MM.1S (cell line): ENCODE results near the gene CRIP2.

Experiments used
- DNase-seq: peaks from one replicate; pipeline ENCODE4 v3.0.0-alpha.2; 2015
- H2AFZ ChIP-seq: fragments of 300-600 bp; sonication (generic); 2 replicates; pipeline ENCODE4 v1.6.0; 2016; ENCODE audit warnings: antibody characterized with exemption, low read length
- H3F3A ChIP-seq: fragments of 300-600 bp; sonication (generic); 2 replicates; pipeline ENCODE4 v1.6.1; 2016; ENCODE audit warnings: mild to moderate bottlenecking, antibody characterized with exemption, low read length, moderate library complexity, mixed read lengths; ENCODE audit not compliant: insufficient read depth
- H3K27ac ChIP-seq: fragments of 300-600 bp; sonication (generic); 2 replicates; pipeline ENCODE4 v1.5.1; 2016; ENCODE audit warnings: mild to moderate bottlenecking, low read length
- H3K27me3 ChIP-seq: fragments of 300-600 bp; sonication (generic); replicated peaks from 2 replicates; pipeline ENCODE4 v1.6.0; 2016; ENCODE audit warnings: low read length; ENCODE audit not compliant: insufficient read depth
- H3K36me3 ChIP-seq: fragments of 300-600 bp; sonication (generic); replicated peaks from 2 replicates; pipeline ENCODE4 v1.6.1; 2016; ENCODE audit warnings: mild to moderate bottlenecking, low read length, mixed read lengths; ENCODE audit not compliant: insufficient read depth
- H3K4me1 ChIP-seq: fragments of 300-600 bp; sonication (generic); 2 replicates; pipeline ENCODE4 v1.6.1; 2016; ENCODE audit warnings: low read length, mixed read lengths
- H3K4me2 ChIP-seq: fragments of 300-600 bp; sonication (generic); 2 replicates; pipeline ENCODE4 v1.6.0; 2016; ENCODE audit warnings: low read depth, low read length
- H3K4me3 ChIP-seq: fragments of 300-600 bp; sonication (generic); 2 replicates; pipeline ENCODE4 v1.5.1; 2016; ENCODE audit warnings: low read length, mixed read lengths
- H3K79me2 ChIP-seq: fragments of 300-600 bp; sonication (generic); 2 replicates; pipeline ENCODE4 v1.6.1; 2016; ENCODE audit warnings: mixed run types, low read length, mixed read lengths
- H3K9ac ChIP-seq: fragments of 300-600 bp; sonication (generic); 2 replicates; pipeline ENCODE4 v1.6.1; 2016; ENCODE audit warnings: low read length, mixed read lengths
- H3K9me2 ChIP-seq: fragments of 300-600 bp; sonication (generic); replicated peaks from 2 replicates; pipeline ENCODE4 v1.6.1; 2016; ENCODE audit warnings: mild to moderate bottlenecking, low read length, mixed read lengths; ENCODE audit not compliant: insufficient read depth
- H3K9me3 ChIP-seq: fragments of 300-600 bp; sonication (generic); replicated peaks from 2 replicates; pipeline ENCODE4 v1.6.1; 2016; ENCODE audit warnings: mild to moderate bottlenecking, low read length, mixed read lengths; ENCODE audit not compliant: insufficient read depth
- H4K20me1 ChIP-seq: fragments of 300-600 bp; sonication (generic); 2 replicates; pipeline ENCODE4 v1.6.1; 2016; ENCODE audit warnings: mild to moderate bottlenecking, low read length, moderate library complexity, mixed read lengths; ENCODE audit not compliant: insufficient read depth
- EZH2 ChIP-seq: fragments of 300-600 bp; sonication (generic); optimal IDR thresholded peaks from 2 replicates; pipeline ENCODE3; 2017; ENCODE audit warnings: low read depth, mild to moderate bottlenecking, antibody characterized with exemption, low read length, mixed read lengths
- EZH2phosphoT487 ChIP-seq: fragments of 300-600 bp; sonication (generic); IDR thresholded peaks from 2 replicates; pipeline ENCODE4 v1.6.1; 2018; ENCODE audit warnings: antibody characterized with exemption, low read length
- TF ChIP-seq, protein P1 (sequence below): fragments of 300-600 bp; sonication (generic); IDR thresholded peaks from 2 replicates; pipeline ENCODE4 v1.5.1; 2016; ENCODE audit warnings: antibody characterized with exemption, low read length, mixed read lengths

The CRIP2 gene

DNA sequence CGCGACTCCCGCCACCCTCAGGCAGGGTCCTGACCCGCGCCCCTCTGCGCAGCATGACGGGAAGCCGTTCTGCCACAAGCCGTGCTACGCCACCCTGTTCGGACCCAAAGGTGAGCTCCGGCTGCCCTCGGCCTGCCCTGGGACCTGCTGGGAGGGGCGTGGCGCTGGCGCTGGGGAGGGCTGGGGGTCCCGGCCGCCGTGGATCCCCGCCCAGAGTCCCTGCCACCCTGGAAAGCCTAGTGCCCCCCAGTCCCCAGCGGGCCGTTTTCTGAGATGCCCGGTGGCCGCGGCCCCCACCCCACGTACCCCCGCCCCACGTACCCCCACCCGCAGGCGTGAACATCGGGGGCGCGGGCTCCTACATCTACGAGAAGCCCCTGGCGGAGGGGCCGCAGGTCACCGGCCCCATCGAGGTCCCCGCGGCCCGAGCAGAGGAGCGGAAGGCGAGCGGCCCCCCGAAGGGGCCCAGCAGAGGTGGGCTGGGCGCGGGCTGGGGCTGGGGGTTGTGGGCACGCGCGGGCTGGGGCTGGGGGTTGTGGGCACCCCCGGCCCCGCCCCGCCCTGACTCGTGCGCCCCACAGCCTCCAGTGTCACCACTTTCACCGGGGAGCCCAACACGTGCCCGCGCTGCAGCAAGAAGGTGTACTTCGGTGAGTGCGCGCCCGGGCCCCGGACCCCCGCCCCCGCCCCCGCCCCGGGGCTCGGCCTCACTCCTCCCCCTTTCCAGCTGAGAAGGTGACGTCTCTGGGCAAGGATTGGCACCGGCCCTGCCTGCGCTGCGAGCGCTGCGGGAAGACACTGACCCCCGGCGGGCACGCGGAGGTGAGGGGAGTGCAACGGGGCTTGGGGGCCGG lies 4.0 kb downstream of the CRIP2 start:
- no peak for DNase-seq
- no peak overlapping the region for H2AFZ ChIP-seq
- no peak overlapping the region for H3K4me3 ChIP-seq
- peaks cover 6% of the 10 kb centered on the region; the same call in 1 of the 2 replicates for H3K4me1 ChIP-seq
- H4K20me1 ChIP-seq, result no peaks in the 10 kb centered on the region
- TF ChIP-seq EZH2phosphoT487, result no peak
- H3K4me2 ChIP-seq, result no peak overlapping the region
- no peaks in the 10 kb centered on the region for H3K79me2 ChIP-seq
- H3K27me3 ChIP-seq, result peaks cover 43% of the 10 kb centered on the region
- H3K9me2 ChIP-seq, result no peaks in the 10 kb centered on the region
- no peaks in the 10 kb centered on the region for H3K36me3 ChIP-seq
- H3F3A ChIP-seq, result no peaks in the 10 kb centered on the region
- no peak overlapping the region for H3K9ac ChIP-seq
- H3K9me3 ChIP-seq, result no peaks in the 10 kb centered on the region
- no peak overlapping the region for H3K27ac ChIP-seq

DNA sequence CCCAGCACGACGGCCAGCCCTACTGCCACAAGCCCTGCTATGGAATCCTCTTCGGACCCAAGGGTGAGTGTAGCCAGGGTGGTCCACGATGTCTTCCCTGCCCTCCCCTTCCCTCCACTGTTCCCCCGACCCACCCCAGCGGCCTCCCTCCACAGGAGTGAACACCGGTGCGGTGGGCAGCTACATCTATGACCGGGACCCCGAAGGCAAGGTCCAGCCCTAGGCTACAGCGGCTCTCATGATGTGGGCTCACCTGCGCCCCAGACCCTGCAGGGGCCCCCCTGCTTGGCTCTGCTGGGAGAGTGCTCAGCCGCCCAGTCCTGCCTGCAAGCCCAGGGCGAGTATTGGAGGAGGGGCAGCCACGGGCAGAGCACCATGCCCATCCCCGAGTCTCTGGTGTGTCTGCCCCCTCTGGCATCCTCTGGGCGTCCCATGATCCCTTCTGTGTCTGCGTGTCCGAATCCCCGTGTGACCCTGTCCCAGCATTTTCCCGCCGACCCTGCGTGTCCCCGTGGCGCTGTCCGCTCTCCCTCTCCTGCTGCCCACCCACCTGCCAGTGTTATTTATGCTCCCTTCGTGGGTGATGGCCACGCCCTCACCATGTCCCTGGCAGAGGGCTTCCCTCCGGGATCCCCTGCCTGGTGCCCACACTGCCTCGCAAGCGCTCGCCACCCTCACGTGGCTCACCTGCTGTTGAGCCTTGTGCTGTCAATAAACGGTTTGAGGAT lies 5.0 kb downstream of the CRIP2 start:
- DNase-seq, result no peak
- peaks cover 6% of the 10 kb centered on the region; the same call in 1 of the 2 replicates for H3K4me1 ChIP-seq
- H3K4me3 ChIP-seq, result no peak overlapping the region
- no peak overlapping the region for H3K27ac ChIP-seq
- no peak overlapping the region for H3K4me2 ChIP-seq
- no peaks in the 10 kb centered on the region for H3K9me3 ChIP-seq
- no peaks in the 10 kb centered on the region for H3K36me3 ChIP-seq
- H3K79me2 ChIP-seq, result no peaks in the 10 kb centered on the region
- no peak for TF ChIP-seq EZH2
- TF ChIP-seq EZH2phosphoT487, result no peak
- TF ChIP-seq, protein P1, sequence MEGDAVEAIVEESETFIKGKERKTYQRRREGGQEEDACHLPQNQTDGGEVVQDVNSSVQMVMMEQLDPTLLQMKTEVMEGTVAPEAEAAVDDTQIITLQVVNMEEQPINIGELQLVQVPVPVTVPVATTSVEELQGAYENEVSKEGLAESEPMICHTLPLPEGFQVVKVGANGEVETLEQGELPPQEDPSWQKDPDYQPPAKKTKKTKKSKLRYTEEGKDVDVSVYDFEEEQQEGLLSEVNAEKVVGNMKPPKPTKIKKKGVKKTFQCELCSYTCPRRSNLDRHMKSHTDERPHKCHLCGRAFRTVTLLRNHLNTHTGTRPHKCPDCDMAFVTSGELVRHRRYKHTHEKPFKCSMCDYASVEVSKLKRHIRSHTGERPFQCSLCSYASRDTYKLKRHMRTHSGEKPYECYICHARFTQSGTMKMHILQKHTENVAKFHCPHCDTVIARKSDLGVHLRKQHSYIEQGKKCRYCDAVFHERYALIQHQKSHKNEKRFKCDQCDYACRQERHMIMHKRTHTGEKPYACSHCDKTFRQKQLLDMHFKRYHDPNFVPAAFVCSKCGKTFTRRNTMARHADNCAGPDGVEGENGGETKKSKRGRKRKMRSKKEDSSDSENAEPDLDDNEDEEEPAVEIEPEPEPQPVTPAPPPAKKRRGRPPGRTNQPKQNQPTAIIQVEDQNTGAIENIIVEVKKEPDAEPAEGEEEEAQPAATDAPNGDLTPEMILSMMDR, result no peak
- no peaks in the 10 kb centered on the region for H3F3A ChIP-seq
- peaks cover 43% of the 10 kb centered on the region for H3K27me3 ChIP-seq
- no peak overlapping the region for H2AFZ ChIP-seq
- H3K9ac ChIP-seq, result no peak overlapping the region
- H3K9me2 ChIP-seq, result no peaks in the 10 kb centered on the region
- no peaks in the 10 kb centered on the region for H4K20me1 ChIP-seq

- Histone ChIP-seq H3K27ac (no peak overlapping the region), H3F3A (no peaks in the 10 kb centered on the region), H3K9ac (no peak overlapping the region), H3K4me3 (no peak overlapping the region), H3K4me1 (peaks cover 6% of the 10 kb centered on the region; the same call in 1 of the 2 replicates), H3K27me3 (peaks cover 40% of the 10 kb centered on the region), H3K79me2 (no peaks in the 10 kb centered on the region), H3K9me3 (no peaks in the 10 kb centered on the region), H3K36me3 (no peaks in the 10 kb centered on the region), H3K4me2 (no peak overlapping the region), H4K20me1 (no peaks in the 10 kb centered on the region), H3K9me2 (no peaks in the 10 kb centered on the region), H2AFZ (no peak overlapping the region)
- no peak for DNase-seq
- TF ChIP-seq EZH2 (no peak), EZH2phosphoT487 (no peak)
- TF ChIP-seq, protein P1, result no peak
Measured at GRCh38 chr14:105480199-105480746, 5.7 kb downstream of the CRIP2 start.
